HepG2 (cell line): ENCODE measurements around the gene PLEKHA8.

Experiments used
- ASH2L ChIP-seq: fragments of 300-600, 200-600 bp; sonication (generic); IDR thresholded peaks from 2 replicates; pipeline ENCODE4 v1.7.0; 2017; ENCODE audit warnings: low read depth, mild to moderate bottlenecking, moderate library complexity, mixed read lengths, low read length; ENCODE audit not compliant: insufficient read length
- BRD4 ChIP-seq: sonication (generic); formaldehyde crosslinking; IDR thresholded peaks from 2 replicates; pipeline ENCODE4 v1.4.0; 2020; ENCODE audit warnings: missing genetic modification reagents
- JARID2 ChIP-seq: sonication (generic); formaldehyde crosslinking; IDR thresholded peaks from 2 replicates; pipeline ENCODE4 v1.8.1; 2023; ENCODE audit warnings: missing genetic modification reagents, inconsistent platforms; ENCODE audit not compliant: insufficient replicate concordance
- NONO ChIP-seq, 2 experiments: fragments of 450-650 bp in 1 of 2; sonication (generic) in 1 of 2; formaldehyde crosslinking in 1 of 2; IDR thresholded peaks in 1 of 2; conservative IDR thresholded peaks in 1 of 2; 2 replicates each; pipeline versions ENCODE4 v1.6.1 to v1.8.0; 2017 to 2022; ENCODE audit warnings: mild to moderate bottlenecking in 1 of 2, missing genetic modification reagents in 1 of 2, moderate library complexity in 1 of 2
- POLR2AphosphoS5 ChIP-seq: IDR thresholded peaks from 2 replicates; pipeline ENCODE4 v1.6.1; 2012; ENCODE audit warnings: low read depth, low read length
- SETDB1 ChIP-seq: sonication (generic); formaldehyde crosslinking; IDR thresholded peaks from 2 replicates; pipeline ENCODE4 v1.5.1; 2020; ENCODE audit warnings: missing genetic modification reagents, mild to moderate bottlenecking, borderline replicate concordance
- TP53 ChIP-seq: sonication (generic); formaldehyde crosslinking; conservative IDR thresholded peaks from 2 replicates; pipeline ENCODE4 v1.4.0; 2020; ENCODE audit warnings: missing genetic modification reagents
- USF2 ChIP-seq, 2 experiments: sonication (generic) in 1 of 2; formaldehyde crosslinking in 1 of 2; IDR thresholded peaks; 2 replicates each; pipeline versions ENCODE4 v1.5.1 to v1.6.1; 2011 to 2020; ENCODE audit warnings: borderline replicate concordance in 1 of 2, low read depth in 1 of 2, low read length in 1 of 2, mild to moderate bottlenecking in 1 of 2, missing genetic modification reagents in 1 of 2, moderate library complexity in 1 of 2
- ZNF20 ChIP-seq: sonication (generic); formaldehyde crosslinking; IDR thresholded peaks from 2 replicates; pipeline ENCODE4 v1.4.0; 2020; ENCODE audit warnings: mild to moderate bottlenecking, moderate library complexity, missing genetic modification reagents
- ZNF350 ChIP-seq: sonication (generic); formaldehyde crosslinking; IDR thresholded peaks from 2 replicates; pipeline ENCODE4 v1.4.0; 2020; ENCODE audit warnings: mild to moderate bottlenecking, low read depth, missing genetic modification reagents, borderline replicate concordance
- ZNF572 ChIP-seq: sonication (generic); formaldehyde crosslinking; IDR thresholded peaks from 2 replicates; pipeline ENCODE4 v1.5.1; 2020; ENCODE audit warnings: mild to moderate bottlenecking, missing genetic modification reagents
- TF ChIP-seq, protein P1 (sequence below): sonication (generic); formaldehyde crosslinking; IDR thresholded peaks from 2 replicates; pipeline ENCODE4 v1.4.0; 2020; ENCODE audit warnings: missing genetic modification reagents
- TF ChIP-seq, protein P2 (sequence below): sonication (generic); formaldehyde crosslinking; IDR thresholded peaks from 2 replicates; pipeline ENCODE4 v1.4.0; 2020; ENCODE audit warnings: missing genetic modification reagents, borderline replicate concordance
- TF ChIP-seq, protein P3 (sequence below): sonication (generic); formaldehyde crosslinking; IDR thresholded peaks from 2 replicates; pipeline ENCODE4 v1.5.0; 2020; ENCODE audit warnings: mild to moderate bottlenecking, missing genetic modification reagents, moderate library complexity

- TF ChIP-seq NONO (IDR thresholded peaks at IDR 0.05) (no peak), NONO (CRISPR knock-in tag; conservative IDR thresholded peaks at IDR 0.05) (no peak), JARID2 (CRISPR knock-in tag) (no peak), TP53 (CRISPR knock-in tag) (no peak), ZNF20 (CRISPR knock-in tag) (no peak), USF2 (IDR thresholded peaks at IDR 0.05; ENCODE audit: low read depth, low read length) (no peak), USF2 (CRISPR knock-in tag; IDR thresholded peaks at IDR 0.05; ENCODE audit: borderline replicate concordance) (no peak), BRD4 (CRISPR knock-in tag) (no peak), ZNF350 (CRISPR knock-in tag) (no peak), SETDB1 (CRISPR knock-in tag) (no peak), ASH2L (no peak), ZNF572 (CRISPR knock-in tag) (no peak), POLR2AphosphoS5 (no peak)
- TF ChIP-seq, protein P1, sequence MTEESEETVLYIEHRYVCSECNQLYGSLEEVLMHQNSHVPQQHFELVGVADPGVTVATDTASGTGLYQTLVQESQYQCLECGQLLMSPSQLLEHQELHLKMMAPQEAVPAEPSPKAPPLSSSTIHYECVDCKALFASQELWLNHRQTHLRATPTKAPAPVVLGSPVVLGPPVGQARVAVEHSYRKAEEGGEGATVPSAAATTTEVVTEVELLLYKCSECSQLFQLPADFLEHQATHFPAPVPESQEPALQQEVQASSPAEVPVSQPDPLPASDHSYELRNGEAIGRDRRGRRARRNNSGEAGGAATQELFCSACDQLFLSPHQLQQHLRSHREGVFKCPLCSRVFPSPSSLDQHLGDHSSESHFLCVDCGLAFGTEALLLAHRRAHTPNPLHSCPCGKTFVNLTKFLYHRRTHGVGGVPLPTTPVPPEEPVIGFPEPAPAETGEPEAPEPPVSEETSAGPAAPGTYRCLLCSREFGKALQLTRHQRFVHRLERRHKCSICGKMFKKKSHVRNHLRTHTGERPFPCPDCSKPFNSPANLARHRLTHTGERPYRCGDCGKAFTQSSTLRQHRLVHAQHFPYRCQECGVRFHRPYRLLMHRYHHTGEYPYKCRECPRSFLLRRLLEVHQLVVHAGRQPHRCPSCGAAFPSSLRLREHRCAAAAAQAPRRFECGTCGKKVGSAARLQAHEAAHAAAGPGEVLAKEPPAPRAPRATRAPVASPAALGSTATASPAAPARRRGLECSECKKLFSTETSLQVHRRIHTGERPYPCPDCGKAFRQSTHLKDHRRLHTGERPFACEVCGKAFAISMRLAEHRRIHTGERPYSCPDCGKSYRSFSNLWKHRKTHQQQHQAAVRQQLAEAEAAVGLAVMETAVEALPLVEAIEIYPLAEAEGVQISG (CRISPR knock-in tag), result no peak
- TF ChIP-seq, protein P2, sequence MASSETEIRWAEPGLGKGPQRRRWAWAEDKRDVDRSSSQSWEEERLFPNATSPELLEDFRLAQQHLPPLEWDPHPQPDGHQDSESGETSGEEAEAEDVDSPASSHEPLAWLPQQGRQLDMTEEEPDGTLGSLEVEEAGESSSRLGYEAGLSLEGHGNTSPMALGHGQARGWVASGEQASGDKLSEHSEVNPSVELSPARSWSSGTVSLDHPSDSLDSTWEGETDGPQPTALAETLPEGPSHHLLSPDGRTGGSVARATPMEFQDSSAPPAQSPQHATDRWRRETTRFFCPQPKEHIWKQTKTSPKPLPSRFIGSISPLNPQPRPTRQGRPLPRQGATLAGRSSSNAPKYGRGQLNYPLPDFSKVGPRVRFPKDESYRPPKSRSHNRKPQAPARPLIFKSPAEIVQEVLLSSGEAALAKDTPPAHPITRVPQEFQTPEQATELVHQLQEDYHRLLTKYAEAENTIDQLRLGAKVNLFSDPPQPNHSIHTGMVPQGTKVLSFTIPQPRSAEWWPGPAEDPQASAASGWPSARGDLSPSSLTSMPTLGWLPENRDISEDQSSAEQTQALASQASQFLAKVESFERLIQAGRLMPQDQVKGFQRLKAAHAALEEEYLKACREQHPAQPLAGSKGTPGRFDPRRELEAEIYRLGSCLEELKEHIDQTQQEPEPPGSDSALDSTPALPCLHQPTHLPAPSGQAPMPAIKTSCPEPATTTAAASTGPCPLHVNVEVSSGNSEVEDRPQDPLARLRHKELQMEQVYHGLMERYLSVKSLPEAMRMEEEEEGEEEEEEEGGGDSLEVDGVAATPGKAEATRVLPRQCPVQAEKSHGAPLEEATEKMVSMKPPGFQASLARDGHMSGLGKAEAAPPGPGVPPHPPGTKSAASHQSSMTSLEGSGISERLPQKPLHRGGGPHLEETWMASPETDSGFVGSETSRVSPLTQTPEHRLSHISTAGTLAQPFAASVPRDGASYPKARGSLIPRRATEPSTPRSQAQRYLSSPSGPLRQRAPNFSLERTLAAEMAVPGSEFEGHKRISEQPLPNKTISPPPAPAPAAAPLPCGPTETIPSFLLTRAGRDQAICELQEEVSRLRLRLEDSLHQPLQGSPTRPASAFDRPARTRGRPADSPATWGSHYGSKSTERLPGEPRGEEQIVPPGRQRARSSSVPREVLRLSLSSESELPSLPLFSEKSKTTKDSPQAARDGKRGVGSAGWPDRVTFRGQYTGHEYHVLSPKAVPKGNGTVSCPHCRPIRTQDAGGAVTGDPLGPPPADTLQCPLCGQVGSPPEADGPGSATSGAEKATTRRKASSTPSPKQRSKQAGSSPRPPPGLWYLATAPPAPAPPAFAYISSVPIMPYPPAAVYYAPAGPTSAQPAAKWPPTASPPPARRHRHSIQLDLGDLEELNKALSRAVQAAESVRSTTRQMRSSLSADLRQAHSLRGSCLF (CRISPR knock-in tag), result no peak
- TF ChIP-seq, protein P3, sequence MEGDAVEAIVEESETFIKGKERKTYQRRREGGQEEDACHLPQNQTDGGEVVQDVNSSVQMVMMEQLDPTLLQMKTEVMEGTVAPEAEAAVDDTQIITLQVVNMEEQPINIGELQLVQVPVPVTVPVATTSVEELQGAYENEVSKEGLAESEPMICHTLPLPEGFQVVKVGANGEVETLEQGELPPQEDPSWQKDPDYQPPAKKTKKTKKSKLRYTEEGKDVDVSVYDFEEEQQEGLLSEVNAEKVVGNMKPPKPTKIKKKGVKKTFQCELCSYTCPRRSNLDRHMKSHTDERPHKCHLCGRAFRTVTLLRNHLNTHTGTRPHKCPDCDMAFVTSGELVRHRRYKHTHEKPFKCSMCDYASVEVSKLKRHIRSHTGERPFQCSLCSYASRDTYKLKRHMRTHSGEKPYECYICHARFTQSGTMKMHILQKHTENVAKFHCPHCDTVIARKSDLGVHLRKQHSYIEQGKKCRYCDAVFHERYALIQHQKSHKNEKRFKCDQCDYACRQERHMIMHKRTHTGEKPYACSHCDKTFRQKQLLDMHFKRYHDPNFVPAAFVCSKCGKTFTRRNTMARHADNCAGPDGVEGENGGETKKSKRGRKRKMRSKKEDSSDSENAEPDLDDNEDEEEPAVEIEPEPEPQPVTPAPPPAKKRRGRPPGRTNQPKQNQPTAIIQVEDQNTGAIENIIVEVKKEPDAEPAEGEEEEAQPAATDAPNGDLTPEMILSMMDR (CRISPR knock-in tag), result no peak
Observed at GRCh38 chr7:30010021-30010420, 18.2 kb upstream of the PLEKHA8 start.
